Large intestine (tissue), 3 donors: ENCODE data around the gene SGMS1. TPM values are rescaled to one million over a fixed set of nuclear protein-coding genes. Genes with fewer than 3 reads are reported as not detected.
A peak's percentile ranks its signal among the peaks of the same experiment; 100 is the strongest.

ENCODE experiments used
- DNase-seq, 2 donors: peaks; one replicate each; pipeline versions ENCODE4 v3.0.0 to v3.0.0-alpha.2; 2013
- H3K27ac ChIP-seq: one replicate; pipeline ENCODE4 v1.5.1; 2013; ENCODE audit warnings: low read length
- H3K27me3 ChIP-seq: 2 replicates; pipeline ENCODE4 v1.6.1; 2013; ENCODE audit warnings: low read length; ENCODE audit not compliant: control insufficient read depth, insufficient read depth
- H3K36me3 ChIP-seq: 2 replicates; pipeline ENCODE4 v1.6.1; 2013; ENCODE audit warnings: low read length; ENCODE audit not compliant: control insufficient read depth, insufficient read depth
- H3K4me1 ChIP-seq: one replicate; pipeline ENCODE4 v1.6.1; 2013; ENCODE audit warnings: low read length; ENCODE audit not compliant: control insufficient read depth, insufficient read depth
- H3K4me3 ChIP-seq: one replicate; pipeline ENCODE4 v1.5.1; 2013; ENCODE audit warnings: low read length
- H3K9me3 ChIP-seq: one replicate; pipeline ENCODE4 v1.6.1; 2013; ENCODE audit warnings: mild to moderate bottlenecking, low read depth, low read length, moderate library complexity; ENCODE audit not compliant: control insufficient read depth
- WGBS: methylation state at CpG from one replicate; pipeline ENCODE4 v1.1.5; 2013; ENCODE audit warnings: low lambda C conversion rate; ENCODE audit not compliant: insufficient coverage; 5-methylcytosine and 5-hydroxymethylcytosine counted together
- polyA plus RNA-seq: library from polyadenylated mRNA; unstranded; fragments of 120-200 nt; gene quantifications from one replicate; pipeline ENCODE4 v1.2.1, GENCODE V29; 2013

The SGMS1 gene
- polyA plus RNA-seq, 1 donor: 22.8 TPM

- no peak overlapping the region for H3K4me3 ChIP-seq
- 81% methylated on average over 5 of the region's 7 CpGs for WGBS
- DNase-seq: no peak
- peaks cover 54% of the 10 kb centered on the region for H3K4me1 ChIP-seq
- H3K27me3 ChIP-seq: no peaks in the 10 kb centered on the region
- H3K27ac ChIP-seq: peak overlapping the region; percentile 28
- no peaks in the 10 kb centered on the region for H3K9me3 ChIP-seq
- H3K36me3 ChIP-seq: no peaks in the 10 kb centered on the region
Observed at GRCh38 chr10:50580262-50580891, 43.4 kb downstream of the SGMS1 start.

GRCh38 chr10:50579491-50580261 is 44.1 kb downstream of the SGMS1 start:
- peaks cover 54% of the 10 kb centered on the region for H3K4me1 ChIP-seq
- no peak overlapping the region for H3K4me3 ChIP-seq
- peak overlapping the region; percentile 2 for H3K27ac ChIP-seq

DNA sequence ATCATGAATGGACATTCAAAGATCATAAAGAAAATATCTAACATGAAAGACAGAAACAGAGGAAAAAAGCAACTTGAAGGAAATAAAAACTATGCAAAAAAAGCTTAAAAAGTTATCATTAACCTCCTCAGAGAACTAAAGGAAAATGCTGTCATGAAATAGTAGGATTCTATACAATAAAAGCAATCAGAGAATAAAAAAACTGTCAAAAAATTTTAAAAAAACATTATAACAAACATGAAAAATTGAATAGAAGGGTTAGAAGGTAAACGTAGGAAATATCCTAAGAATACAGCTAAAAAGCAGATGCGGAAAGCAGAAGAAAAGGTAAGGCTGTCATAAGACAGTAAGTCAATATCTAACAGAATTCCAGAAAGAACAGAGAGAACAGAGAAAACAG is 44.8 kb downstream of the SGMS1 start:
- H3K36me3 ChIP-seq: no peaks in the 10 kb centered on the region
- DNase-seq: no peak
- no peaks in the 10 kb centered on the region for H3K27me3 ChIP-seq
- 100% methylated on average over 2 of the region's 2 CpGs for WGBS
- no peak overlapping the region for H3K4me3 ChIP-seq
- H3K4me1 ChIP-seq: peaks cover 54% of the 10 kb centered on the region
- H3K27ac ChIP-seq: no peak overlapping the region
- no peaks in the 10 kb centered on the region for H3K9me3 ChIP-seq

More at GRCh38 chr10:50579491-50580261, 44.1 kb downstream of the SGMS1 start:
- WGBS: 7% methylated on average over 2 of the region's 4 CpGs
- Histone ChIP-seq H3K9me3 (no peaks in the 10 kb centered on the region), H3K27me3 (no peaks in the 10 kb centered on the region), H3K36me3 (no peaks in the 10 kb centered on the region)
- DNase-seq: peak; percentile 53 to 82

- Histone ChIP-seq H3K36me3 (no peaks in the 10 kb centered on the region), H3K4me1 (peaks cover 52% of the 10 kb centered on the region), H3K27ac (peak overlapping the region; percentile 57), H3K27me3 (no peaks in the 10 kb centered on the region), H3K9me3 (no peaks in the 10 kb centered on the region), H3K4me3 (no peak overlapping the region)
- DNase-seq: peak; percentile 63 to 76
- WGBS: 0% methylated on average over 1 of the region's 7 CpGs
Observed at GRCh38 chr10:50577681-50578350, 45.9 kb downstream of the SGMS1 start.

GRCh38 chr10:50577010-50577409 is 46.7 kb downstream of the SGMS1 start:
- peaks cover 53% of the 10 kb centered on the region for H3K4me1 ChIP-seq
- H3K9me3 ChIP-seq: no peaks in the 10 kb centered on the region
- WGBS: no CpG with 5 or more reads among the region's 2 CpGs
- DNase-seq: no peak
- H3K36me3 ChIP-seq: no peaks in the 10 kb centered on the region
- peak overlapping the region; percentile 57 for H3K27ac ChIP-seq
- no peaks in the 10 kb centered on the region for H3K27me3 ChIP-seq
- H3K4me3 ChIP-seq: no peak overlapping the region

GRCh38 chr10:50576245-50576815 is 47.4 kb downstream of the SGMS1 start:
- H3K4me1 ChIP-seq: peaks cover 58% of the 10 kb centered on the region
- no peaks in the 10 kb centered on the region for H3K9me3 ChIP-seq
- DNase-seq: no peak
- H3K27ac ChIP-seq: no peak overlapping the region
- no CpG with 5 or more reads among the region's 4 CpGs for WGBS
- H3K4me3 ChIP-seq: no peak overlapping the region
- no peaks in the 10 kb centered on the region for H3K36me3 ChIP-seq
- no peaks in the 10 kb centered on the region for H3K27me3 ChIP-seq

DNA sequence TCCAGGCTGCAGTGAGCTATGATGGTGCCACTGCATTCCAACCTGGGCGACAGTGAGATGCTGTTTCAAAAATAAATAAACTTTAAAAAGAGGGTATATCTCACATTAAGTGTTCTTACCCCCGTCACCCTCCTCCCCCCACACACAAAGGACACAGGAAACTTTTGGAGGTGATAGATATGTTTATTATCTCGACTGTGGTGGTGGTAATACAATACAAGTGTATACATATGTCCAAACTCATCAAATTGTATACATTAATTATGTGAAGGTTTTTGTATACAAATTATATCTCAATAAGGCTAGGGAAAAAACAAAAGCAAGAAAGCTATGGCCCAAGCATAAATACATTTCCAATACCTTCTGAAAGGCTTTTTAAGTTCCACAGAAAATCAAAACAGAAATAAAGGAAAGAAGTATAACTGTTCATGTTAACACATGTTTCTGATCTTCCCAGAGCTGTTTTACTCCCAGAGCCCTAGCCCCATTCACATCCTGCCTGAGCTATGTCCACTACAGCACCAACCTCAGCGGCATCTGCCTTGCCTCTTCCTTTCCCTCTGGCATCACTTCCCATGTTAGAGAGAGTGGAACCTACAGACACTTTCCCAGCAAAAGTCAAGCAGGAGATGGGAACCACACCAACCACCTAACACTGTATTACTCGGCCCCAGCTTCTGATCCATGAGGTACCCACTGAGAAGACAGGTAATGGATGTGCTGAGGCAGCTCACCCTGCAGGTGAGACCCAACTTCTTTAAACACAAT is 48.1 kb downstream of the SGMS1 start:
- Histone ChIP-seq H3K4me3 (no peak overlapping the region), H3K4me1 (peaks cover 58% of the 10 kb centered on the region), H3K27ac (no peak overlapping the region), H3K27me3 (no peaks in the 10 kb centered on the region), H3K36me3 (no peaks in the 10 kb centered on the region), H3K9me3 (no peaks in the 10 kb centered on the region)
- 100% methylated on average over 1 of the region's 5 CpGs for WGBS
- no peak for DNase-seq

DNA sequence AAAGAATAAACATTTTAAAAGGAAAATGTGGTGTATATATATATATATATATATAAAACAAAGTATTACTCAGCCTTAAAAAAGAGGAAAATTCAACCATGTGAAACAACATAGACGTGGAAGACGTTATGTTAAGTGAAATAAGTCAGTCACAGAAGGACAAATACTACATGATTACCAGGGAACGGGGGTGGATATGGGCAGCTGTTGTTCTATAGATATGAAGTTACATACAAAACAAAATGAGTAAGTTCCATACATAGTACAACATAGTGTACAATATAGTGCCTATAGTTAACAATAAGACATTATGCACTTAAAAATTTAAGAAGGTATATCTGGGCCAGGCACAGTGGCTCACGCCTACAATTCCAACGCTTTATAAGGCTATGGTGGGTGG is 48.8 kb downstream of the SGMS1 start:
- Histone ChIP-seq H3K36me3 (no peaks in the 10 kb centered on the region), H3K4me3 (no peak overlapping the region), H3K4me1 (peaks cover 52% of the 10 kb centered on the region), H3K27me3 (no peaks in the 10 kb centered on the region), H3K27ac (no peak overlapping the region), H3K9me3 (no peaks in the 10 kb centered on the region)
- 94% methylated on average over 2 of the region's 5 CpGs for WGBS
- DNase-seq: no peak

DNA sequence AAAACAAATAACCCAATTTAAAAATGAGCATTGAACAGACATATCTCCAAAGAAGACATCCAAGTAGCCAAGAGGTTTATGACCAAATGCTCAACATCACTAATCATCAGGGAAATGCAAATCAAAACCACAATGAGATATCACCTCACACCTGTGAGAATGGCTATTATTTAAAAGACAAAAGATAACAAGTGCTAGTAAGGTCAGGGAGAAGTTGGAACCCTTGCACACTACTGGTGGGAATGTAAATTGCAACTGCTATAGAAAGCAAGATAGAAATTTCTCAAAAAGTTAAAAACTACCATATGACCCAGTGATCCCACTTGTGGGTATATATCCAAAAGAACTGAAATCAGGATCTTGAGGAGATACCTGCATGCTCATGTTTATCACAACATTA is 49.5 kb downstream of the SGMS1 start:
- H3K9me3 ChIP-seq: no peaks in the 10 kb centered on the region

DNA sequence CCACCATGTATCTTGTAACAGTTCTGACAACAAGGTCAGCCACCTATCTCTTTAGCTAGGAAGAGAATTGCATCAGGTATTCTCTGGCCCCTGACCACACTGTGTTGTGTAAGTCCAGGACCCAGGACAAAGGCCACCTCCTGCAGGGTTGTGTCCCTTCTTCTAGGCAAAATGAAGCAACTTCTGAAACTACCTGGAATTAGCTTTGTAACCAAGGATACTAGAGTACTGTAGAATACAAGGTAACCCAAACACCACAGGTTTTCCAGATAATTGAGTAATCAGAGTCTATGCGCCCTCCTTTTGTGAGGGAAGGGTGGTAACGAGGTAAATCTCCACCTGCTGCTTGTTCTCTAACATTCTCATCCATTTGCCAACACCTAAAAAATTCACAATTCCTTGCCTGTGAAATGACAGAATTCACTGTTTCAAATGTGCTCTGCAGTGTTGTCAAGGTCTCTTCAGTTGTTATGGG is 51.7 kb downstream of the SGMS1 start:
- DNase-seq: peak; percentile 79 to 86
- WGBS: no CpG with 5 or more reads among the region's 2 CpGs
- H3K36me3 ChIP-seq: no peaks in the 10 kb centered on the region
- H3K27ac ChIP-seq: peak overlapping the region; percentile 71
- no peak overlapping the region for H3K4me3 ChIP-seq
- H3K27me3 ChIP-seq: no peaks in the 10 kb centered on the region
- H3K4me1 ChIP-seq: peaks cover 24% of the 10 kb centered on the region
- no peaks in the 10 kb centered on the region for H3K9me3 ChIP-seq

More for the DNA sequence above, 49.5 kb downstream of the SGMS1 start:
- no peaks in the 10 kb centered on the region for H3K27me3 ChIP-seq
- H3K36me3 ChIP-seq: no peaks in the 10 kb centered on the region
- DNase-seq: no peak
- H3K27ac ChIP-seq: no peak overlapping the region
- peaks cover 46% of the 10 kb centered on the region for H3K4me1 ChIP-seq
- H3K4me3 ChIP-seq: no peak overlapping the region
